Measurements from ENCODE around the gene EML4.

Gene EML4

GRCh38 chr2:42303252-42303651, 134.1 kb downstream of the EML4 start:
- DNase-seq (ENCODE audit: low read depth in 2 of 2), result no peak

- no peak for DNase-seq (ENCODE audit: low read depth in 2 of 2)
Measured at GRCh38 chr2:42304059-42304713, 135.0 kb downstream of the EML4 start.

GRCh38 chr2:42307180-42307579, 138.0 kb downstream of the EML4 start:
- no peak for DNase-seq (ENCODE audit: low read depth in 2 of 2)

- no peak for DNase-seq (ENCODE audit: low read depth in 2 of 2)
Measured at GRCh38 chr2:42309366-42309765, 140.2 kb downstream of the EML4 start.

- DNase-seq (ENCODE audit: low read depth in 2 of 2), result no peak
Measured at GRCh38 chr2:42310007-42310515, 140.9 kb downstream of the EML4 start.

GRCh38 chr2:42312106-42312505, 143.0 kb downstream of the EML4 start:
- DNase-seq (ENCODE audit: low read depth in 2 of 2), result no peak

GRCh38 chr2:42314892-42315468, 145.8 kb downstream of the EML4 start:
- DNase-seq (ENCODE audit: low read depth in 2 of 2), result no peak

GRCh38 chr2:42315844-42316470, 146.8 kb downstream of the EML4 start:
- DNase-seq (ENCODE audit: low read depth in 2 of 2), result no peak

GRCh38 chr2:42316910-42317309, 147.8 kb downstream of the EML4 start:
- no peak for DNase-seq (ENCODE audit: low read depth in 2 of 2)

- no peak for DNase-seq (ENCODE audit: low read depth in 2 of 2)
Measured at GRCh38 chr2:42317486-42317885, 148.3 kb downstream of the EML4 start.

GRCh38 chr2:42317945-42318344, 148.8 kb downstream of the EML4 start:
- no peak for DNase-seq (ENCODE audit: low read depth in 2 of 2)

GRCh38 chr2:42319265-42319664, 150.1 kb downstream of the EML4 start:
- no peak for DNase-seq (ENCODE audit: low read depth in 2 of 2)

- no peak for DNase-seq (ENCODE audit: low read depth in 2 of 2)
Measured at GRCh38 chr2:42321452-42322064, 152.4 kb downstream of the EML4 start.

- DNase-seq (ENCODE audit: low read depth in 2 of 2), result no peak
Measured at GRCh38 chr2:42324244-42324643, 155.1 kb downstream of the EML4 start.

GRCh38 chr2:42324949-42325348, 155.8 kb downstream of the EML4 start:
- no peak for DNase-seq (ENCODE audit: low read depth in 2 of 2)

GRCh38 chr2:42325609-42326008, 156.5 kb downstream of the EML4 start:
- DNase-seq (ENCODE audit: low read depth in 2 of 2), result no peak

- no peak for DNase-seq (ENCODE audit: low read depth in 2 of 2)
Measured at GRCh38 chr2:42327125-42327524, 158.0 kb downstream of the EML4 start.

- no peak for DNase-seq (ENCODE audit: low read depth in 2 of 2)
Measured at GRCh38 chr2:42328148-42328833, 159.1 kb downstream of the EML4 start.

- DNase-seq (ENCODE audit: low read depth in 2 of 2), result no peak
Measured at GRCh38 chr2:42328923-42329322, 159.8 kb downstream of the EML4 start.

GRCh38 chr2:42329736-42330135, 160.6 kb downstream of the EML4 start:
- no peak for DNase-seq (ENCODE audit: low read depth in 2 of 2)

GRCh38 chr2:42331569-42332284, 162.6 kb downstream of the EML4 start:
- DNase-seq (ENCODE audit: low read depth in 2 of 2), result no peak
